AG04449 (cell line): ENCODE measurements around the gene MED10.

Experiments
- CTCF ChIA-PET: fragments of 350-600 bp; formaldehyde crosslinking; extraction: SDS; loops from one replicate; lab custom pipeline; 2021; ENCODE audit warnings: antibody characterized with exemption; lab: Yijun Ruan, JAX
- POLR2A ChIA-PET: fragments of 400-600, 350-600 bp; formaldehyde crosslinking; extraction: SDS; loops from one replicate; lab custom pipeline; 2020; ENCODE audit warnings: antibody characterized with exemption, inconsistent platforms; lab: Yijun Ruan, JAX
- DNase-seq: peaks from one replicate; pipeline ENCODE4 v3.0.0-alpha.2; 2010; ENCODE audit warnings: low read depth, low spot score
- H3K4me3 ChIP-seq: 2 replicates; pipeline ENCODE4 v1.5.1; 2011; ENCODE audit warnings: low read depth, mild to moderate bottlenecking, control low read depth, low read length
- TF ChIP-seq, protein P1 (sequence below): IDR thresholded peaks from one replicate; pipeline ENCODE4 v1.5.1; 2011; ENCODE audit warnings: mild to moderate bottlenecking, moderate library complexity, low read length, control low read depth, inconsistent platforms; ENCODE audit not compliant: insufficient read depth; ENCODE audit errors: missing control alignments

MED10 gene

GRCh38 chr5:6373081-6373846 lies 5.1 kb downstream of the MED10 start:
- DNase-seq: no peak
- no peak overlapping the region for H3K4me3 ChIP-seq
- ChIA-PET CTCF (no interaction called here), POLR2A (no interaction called here)
- TF ChIP-seq, protein P1, sequence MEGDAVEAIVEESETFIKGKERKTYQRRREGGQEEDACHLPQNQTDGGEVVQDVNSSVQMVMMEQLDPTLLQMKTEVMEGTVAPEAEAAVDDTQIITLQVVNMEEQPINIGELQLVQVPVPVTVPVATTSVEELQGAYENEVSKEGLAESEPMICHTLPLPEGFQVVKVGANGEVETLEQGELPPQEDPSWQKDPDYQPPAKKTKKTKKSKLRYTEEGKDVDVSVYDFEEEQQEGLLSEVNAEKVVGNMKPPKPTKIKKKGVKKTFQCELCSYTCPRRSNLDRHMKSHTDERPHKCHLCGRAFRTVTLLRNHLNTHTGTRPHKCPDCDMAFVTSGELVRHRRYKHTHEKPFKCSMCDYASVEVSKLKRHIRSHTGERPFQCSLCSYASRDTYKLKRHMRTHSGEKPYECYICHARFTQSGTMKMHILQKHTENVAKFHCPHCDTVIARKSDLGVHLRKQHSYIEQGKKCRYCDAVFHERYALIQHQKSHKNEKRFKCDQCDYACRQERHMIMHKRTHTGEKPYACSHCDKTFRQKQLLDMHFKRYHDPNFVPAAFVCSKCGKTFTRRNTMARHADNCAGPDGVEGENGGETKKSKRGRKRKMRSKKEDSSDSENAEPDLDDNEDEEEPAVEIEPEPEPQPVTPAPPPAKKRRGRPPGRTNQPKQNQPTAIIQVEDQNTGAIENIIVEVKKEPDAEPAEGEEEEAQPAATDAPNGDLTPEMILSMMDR: no peak

GRCh38 chr5:6372251-6373080 lies 5.9 kb downstream of the MED10 start:
- POLR2A ChIA-PET: no interaction called here
- no peak for DNase-seq
- CTCF ChIA-PET: interaction anchor here (0.7 kb wide), 1 partner anchor 14 kb away, joined by 3 read pairs; no protein-coding TSS in a partner anchor
- H3K4me3 ChIP-seq: no peak overlapping the region
- TF ChIP-seq, protein P1: no peak

GRCh38 chr5:6371079-6371810 lies 7.1 kb downstream of the MED10 start:
- TF ChIP-seq, protein P1: no peak
- POLR2A ChIA-PET: no interaction called here
- H3K4me3 ChIP-seq: no peak overlapping the region
- DNase-seq: no peak
- CTCF ChIA-PET: interaction anchor here (0.7 kb wide), 1 partner anchor 12 kb away, joined by 3 read pairs; no protein-coding TSS in a partner anchor

GRCh38 chr5:6370580-6370979 lies 7.8 kb downstream of the MED10 start:
- TF ChIP-seq, protein P1: no peak
- DNase-seq: no peak
- ChIA-PET CTCF (no interaction called here), POLR2A (no interaction called here)
- no peak overlapping the region for H3K4me3 ChIP-seq

DNA sequence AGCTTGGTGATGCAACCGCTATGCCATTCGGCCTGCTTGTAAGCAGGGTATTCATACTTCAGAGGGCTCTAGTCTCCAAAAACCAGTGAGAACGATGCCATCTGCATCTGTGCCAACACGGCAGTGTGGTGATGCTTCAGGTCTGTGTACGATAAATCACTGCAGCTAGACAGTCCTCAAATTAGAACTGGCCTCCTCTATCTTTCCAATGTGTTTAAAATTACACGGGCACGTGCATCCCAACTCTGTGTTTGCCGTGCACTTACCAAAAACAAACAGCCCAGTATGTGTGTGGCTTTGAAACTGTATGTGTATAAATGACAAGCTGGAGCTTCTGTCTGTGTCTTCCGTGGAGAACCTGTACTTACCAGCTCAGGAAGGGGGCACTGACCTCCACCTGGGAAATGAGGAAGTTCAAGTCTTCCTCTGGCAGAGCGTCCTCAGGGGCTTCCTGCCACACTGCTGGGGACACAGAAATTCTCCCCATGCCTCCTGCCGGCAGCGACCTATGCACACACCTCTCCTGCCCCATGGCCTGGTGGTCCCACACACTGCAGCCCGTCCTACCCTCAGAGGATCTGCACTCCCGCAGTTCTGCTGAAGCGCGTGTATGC lies 12.3 kb downstream of the MED10 start:
- POLR2A ChIA-PET: interaction anchor here (1.2 kb wide), 1 partner anchor 12 kb away, joined by 4 read pairs; the partner anchor contains the start of gene MED10
- TF ChIP-seq, protein P1: no peak
- CTCF ChIA-PET: no interaction called here
- no peak for DNase-seq
- H3K4me3 ChIP-seq: no peak overlapping the region
